ENCODE measurements around the gene LRP1B.

- TF ChIP-seq CTCF (IDR thresholded peaks at IDR 0.05) (no peak), POLR2A (IDR thresholded peaks at IDR 0.05) (no peak), POLR2AphosphoS5 (IDR thresholded peaks at IDR 0.05; ENCODE audit: insufficient read depth in 1 of 2, low read depth in 1 of 2) (no peak)
Observed at GRCh38 chr2:141728142-141728541, 402.7 kb downstream of the LRP1B start.

All from vagina (tissue), 2 donors.